AG04449 (cell line): ENCODE data around the gene FIG4.

Experiments
- CTCF ChIA-PET: fragments of 350-600 bp; formaldehyde crosslinking; extraction: SDS; loops from one replicate; lab custom pipeline; 2021; ENCODE audit warnings: antibody characterized with exemption; lab: Yijun Ruan, JAX
- POLR2A ChIA-PET: fragments of 400-600, 350-600 bp; formaldehyde crosslinking; extraction: SDS; loops from one replicate; lab custom pipeline; 2020; ENCODE audit warnings: antibody characterized with exemption, inconsistent platforms; lab: Yijun Ruan, JAX
- DNase-seq: peaks from one replicate; pipeline ENCODE4 v3.0.0-alpha.2; 2010; ENCODE audit warnings: low read depth, low spot score
- H3K4me3 ChIP-seq: 2 replicates; pipeline ENCODE4 v1.5.1; 2011; ENCODE audit warnings: low read depth, mild to moderate bottlenecking, control low read depth, low read length
- CTCF ChIP-seq: IDR thresholded peaks from one replicate; pipeline ENCODE4 v1.5.1; 2011; ENCODE audit warnings: mild to moderate bottlenecking, moderate library complexity, low read length, control low read depth, inconsistent platforms; ENCODE audit not compliant: insufficient read depth; ENCODE audit errors: missing control alignments

FIG4 gene

GRCh38 chr6:109747221-109747620 lies 56.1 kb downstream of the FIG4 start:
- ChIA-PET CTCF (no interaction called here), POLR2A (no interaction called here)
- DNase-seq, result no peak
- H3K4me3 ChIP-seq, result no peak overlapping the region
- TF ChIP-seq CTCF, result no peak

DNA sequence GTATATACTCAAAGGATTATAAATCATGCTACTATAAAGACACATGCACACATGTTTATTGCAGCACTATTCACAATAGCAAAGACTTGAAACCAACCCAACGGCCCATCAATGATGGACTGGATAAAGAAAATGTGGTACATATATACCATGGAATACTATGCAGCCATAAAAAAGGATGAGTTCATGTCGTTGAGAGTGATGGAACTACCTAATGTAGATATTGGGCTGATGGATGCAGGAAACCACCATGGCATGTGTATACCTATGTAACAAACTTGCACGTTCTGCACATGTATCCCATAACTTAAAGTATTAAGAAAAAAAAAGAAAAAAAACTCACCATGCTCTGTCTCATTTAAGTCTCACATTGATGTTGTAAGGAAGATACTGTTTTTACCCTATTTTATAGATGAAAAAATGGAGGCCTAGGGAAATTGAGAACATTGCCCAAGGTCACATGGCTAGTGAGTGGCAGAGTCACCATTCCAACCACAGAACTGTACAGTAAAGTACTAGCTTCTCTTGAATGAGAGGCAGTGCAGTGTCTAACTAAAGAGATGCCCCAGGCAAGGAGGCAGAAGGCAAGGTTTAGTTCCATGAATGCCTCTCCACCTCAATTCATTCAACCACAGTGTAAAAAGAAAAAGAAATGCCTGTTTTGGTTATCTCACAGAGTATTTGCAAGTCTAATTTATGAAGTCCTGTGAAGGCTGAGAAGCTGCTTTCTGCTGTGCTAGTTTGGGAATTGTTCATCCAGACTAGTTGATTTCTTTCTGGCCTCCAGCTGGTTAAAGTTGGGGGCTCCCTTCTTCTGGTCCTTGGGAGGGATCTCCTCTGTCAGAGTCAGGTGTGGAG lies 68.2 kb downstream of the FIG4 start:
- CTCF ChIA-PET, result no interaction called here

GRCh38 chr6:109760208-109760607 lies 69.1 kb downstream of the FIG4 start:
- DNase-seq, result no peak
- no peak overlapping the region for H3K4me3 ChIP-seq
- ChIA-PET CTCF (no interaction called here), POLR2A (no interaction called here)
- no peak for TF ChIP-seq CTCF

More for the DNA sequence above, 68.2 kb downstream of the FIG4 start:
- TF ChIP-seq CTCF, result no peak
- no peak for DNase-seq
- no peak overlapping the region for H3K4me3 ChIP-seq
- POLR2A ChIA-PET, result no interaction called here

DNA sequence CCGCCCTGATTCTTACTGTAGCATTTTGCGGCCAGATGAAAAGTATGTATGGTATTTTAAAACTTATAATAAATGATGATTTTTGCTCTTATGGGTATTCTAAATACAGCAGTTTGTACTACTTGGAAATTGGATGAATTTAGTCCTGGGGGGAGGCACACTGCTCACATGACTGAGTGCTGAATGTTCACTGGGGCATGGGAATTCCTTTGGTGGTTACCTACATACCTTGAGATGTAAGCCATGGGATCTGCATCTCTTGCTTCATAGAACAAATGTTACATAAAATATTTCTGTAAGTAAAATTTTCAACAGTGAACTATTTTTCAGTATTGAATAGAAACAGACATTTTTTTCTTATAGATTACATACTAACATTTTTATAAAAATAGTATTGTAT lies 71.1 kb downstream of the FIG4 start:
- DNase-seq, result no peak
- POLR2A ChIA-PET, result no interaction called here
- CTCF ChIA-PET, result no interaction called here

DNA sequence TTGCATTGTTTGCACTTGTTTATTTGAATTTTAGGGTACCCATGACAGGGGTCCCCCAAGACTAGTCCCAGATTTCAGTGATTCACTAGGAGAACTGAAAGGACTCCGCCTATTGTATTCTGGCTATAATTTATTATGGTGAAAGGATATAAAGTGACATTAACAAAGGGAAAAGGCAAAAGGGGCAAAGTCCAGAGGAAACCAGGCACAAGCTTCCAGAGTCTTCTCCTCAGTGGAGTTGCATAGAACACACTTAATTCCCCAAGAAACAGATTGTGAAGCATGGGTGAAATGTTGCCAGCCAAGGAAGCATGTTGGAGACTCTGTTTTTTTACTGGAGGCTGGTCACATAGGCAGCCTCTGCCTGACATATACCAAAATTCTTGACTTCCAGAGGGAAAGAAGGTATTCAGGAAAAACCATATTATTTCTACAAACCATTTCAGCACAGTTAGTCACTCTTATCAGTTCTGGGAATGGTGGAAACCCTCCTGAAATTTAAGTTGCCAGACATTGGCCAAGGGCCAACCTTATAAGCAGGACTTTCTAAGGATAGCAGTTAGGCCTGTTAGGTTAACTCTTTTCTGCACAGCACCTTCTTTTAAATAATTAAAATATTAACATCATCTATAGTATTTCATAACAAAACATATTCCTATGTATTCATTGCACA lies 71.8 kb downstream of the FIG4 start:
- no peak overlapping the region for H3K4me3 ChIP-seq
- no peak for DNase-seq
- ChIA-PET POLR2A (interaction anchor here (0.6 kb wide), 1 partner anchor 130 kb away, joined by 3 read pairs; no protein-coding TSS in a partner anchor), CTCF (no interaction called here)
- TF ChIP-seq CTCF, result no peak

More for the DNA sequence above, 71.1 kb downstream of the FIG4 start:
- H3K4me3 ChIP-seq, result no peak overlapping the region
- TF ChIP-seq CTCF, result no peak

DNA sequence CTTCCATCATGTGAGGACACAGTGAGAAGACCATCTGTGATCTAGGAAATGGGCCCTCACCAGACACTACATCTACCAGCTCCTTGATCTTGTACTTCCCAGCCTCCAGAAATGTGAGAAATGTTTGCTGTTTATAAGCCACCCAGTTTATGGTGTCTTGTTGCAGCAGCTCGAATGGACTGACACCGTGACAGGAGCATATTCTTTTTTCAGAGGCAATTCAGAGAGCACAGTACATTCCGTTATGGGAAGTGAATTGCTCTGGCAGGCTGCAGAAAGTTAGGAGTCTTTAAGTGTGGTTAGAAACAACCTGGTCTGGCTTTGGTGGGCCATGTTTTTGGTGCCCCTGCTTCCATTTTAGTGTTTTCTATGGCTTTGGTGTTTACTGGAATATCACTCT lies 75.1 kb downstream of the FIG4 start:
- no peak for DNase-seq
- ChIA-PET CTCF (interaction anchor here (0.6 kb wide), 1 partner anchor 273 kb away, joined by 3 read pairs; no protein-coding TSS in a partner anchor), POLR2A (no interaction called here)
- no peak for TF ChIP-seq CTCF
- H3K4me3 ChIP-seq, result no peak overlapping the region
